HL-60 (cell line): ENCODE data around the gene GBP5.

Experiments
- DNase-seq, 2 experiments: peaks; one replicate each; pipeline ENCODE4 v3.0.0-alpha.2; 2010 to 2020; ENCODE audit warnings: low read depth in 1 of 2, low spot score in 1 of 2
- H3K27ac ChIP-seq: fragments of 250-450 bp; sonication (Bioruptor Pico); replicated peaks from 2 replicates; pipeline ENCODE4 v1.5.1; 2020; ENCODE audit warnings: mild to moderate bottlenecking, moderate library complexity
- H3K27me3 ChIP-seq: fragments of 250-450 bp; sonication (Bioruptor Pico); 2 replicates; pipeline ENCODE4 v1.5.1; 2021; ENCODE audit warnings: mild to moderate bottlenecking, moderate library complexity; ENCODE audit not compliant: insufficient read depth, poor library complexity, severe bottlenecking
- H3K4me3 ChIP-seq: replicated peaks from 2 replicates; pipeline ENCODE4 v1.5.1; 2011; ENCODE audit warnings: mild to moderate bottlenecking, control low read depth, low read length; ENCODE audit not compliant: insufficient read depth
- GABPA ChIP-seq: IDR thresholded peaks from 2 replicates; pipeline ENCODE4 v1.6.1; 2012; ENCODE audit warnings: low read depth
- POLR2AphosphoS5 ChIP-seq: IDR thresholded peaks from 2 replicates; pipeline ENCODE4 v1.6.1; 2012; ENCODE audit warnings: low read depth
- SPI1 ChIP-seq: IDR thresholded peaks from 2 replicates; pipeline ENCODE4 v1.6.1; 2012; ENCODE audit warnings: low read depth, mild to moderate bottlenecking, borderline replicate concordance
- TF ChIP-seq, protein P1 (sequence below): IDR thresholded peaks from one replicate; pipeline ENCODE4 v1.5.1; 2011; ENCODE audit warnings: low read length, control low read depth, inconsistent platforms; ENCODE audit not compliant: insufficient read depth
- TF ChIP-seq, protein P2 (sequence below): IDR thresholded peaks from 2 replicates; pipeline ENCODE4 v1.6.1; 2012; ENCODE audit warnings: low read depth; ENCODE audit not compliant: insufficient replicate concordance

The GBP5 gene

DNA sequence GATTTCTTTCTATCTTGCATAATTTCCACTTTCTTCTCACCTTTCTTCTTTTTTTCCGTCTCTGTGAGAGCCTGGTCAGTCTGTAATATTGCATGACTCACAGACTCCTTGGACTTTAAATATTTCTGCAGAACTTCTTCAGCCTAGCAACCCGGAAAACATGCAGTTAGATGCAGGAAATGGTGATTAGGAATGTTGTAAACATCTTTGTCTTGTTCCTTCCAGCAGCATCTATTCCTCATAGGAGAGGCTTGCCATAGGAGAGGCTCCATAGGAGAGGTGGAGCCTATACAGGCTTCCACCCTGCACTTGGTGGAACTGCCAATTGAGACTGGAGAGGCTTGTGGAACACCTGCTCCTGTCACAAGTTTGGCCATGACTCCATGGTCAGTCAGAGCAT lies 10.0 kb downstream of the GBP5 start:
- Histone ChIP-seq H3K27ac (no peak overlapping the region), H3K27me3 (no peaks in the 10 kb centered on the region), H3K4me3 (no peak overlapping the region)
- TF ChIP-seq, protein P1, sequence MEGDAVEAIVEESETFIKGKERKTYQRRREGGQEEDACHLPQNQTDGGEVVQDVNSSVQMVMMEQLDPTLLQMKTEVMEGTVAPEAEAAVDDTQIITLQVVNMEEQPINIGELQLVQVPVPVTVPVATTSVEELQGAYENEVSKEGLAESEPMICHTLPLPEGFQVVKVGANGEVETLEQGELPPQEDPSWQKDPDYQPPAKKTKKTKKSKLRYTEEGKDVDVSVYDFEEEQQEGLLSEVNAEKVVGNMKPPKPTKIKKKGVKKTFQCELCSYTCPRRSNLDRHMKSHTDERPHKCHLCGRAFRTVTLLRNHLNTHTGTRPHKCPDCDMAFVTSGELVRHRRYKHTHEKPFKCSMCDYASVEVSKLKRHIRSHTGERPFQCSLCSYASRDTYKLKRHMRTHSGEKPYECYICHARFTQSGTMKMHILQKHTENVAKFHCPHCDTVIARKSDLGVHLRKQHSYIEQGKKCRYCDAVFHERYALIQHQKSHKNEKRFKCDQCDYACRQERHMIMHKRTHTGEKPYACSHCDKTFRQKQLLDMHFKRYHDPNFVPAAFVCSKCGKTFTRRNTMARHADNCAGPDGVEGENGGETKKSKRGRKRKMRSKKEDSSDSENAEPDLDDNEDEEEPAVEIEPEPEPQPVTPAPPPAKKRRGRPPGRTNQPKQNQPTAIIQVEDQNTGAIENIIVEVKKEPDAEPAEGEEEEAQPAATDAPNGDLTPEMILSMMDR, result no peak
- no peak for TF ChIP-seq GABPA
- no peak for TF ChIP-seq SPI1
- TF ChIP-seq, protein P2, sequence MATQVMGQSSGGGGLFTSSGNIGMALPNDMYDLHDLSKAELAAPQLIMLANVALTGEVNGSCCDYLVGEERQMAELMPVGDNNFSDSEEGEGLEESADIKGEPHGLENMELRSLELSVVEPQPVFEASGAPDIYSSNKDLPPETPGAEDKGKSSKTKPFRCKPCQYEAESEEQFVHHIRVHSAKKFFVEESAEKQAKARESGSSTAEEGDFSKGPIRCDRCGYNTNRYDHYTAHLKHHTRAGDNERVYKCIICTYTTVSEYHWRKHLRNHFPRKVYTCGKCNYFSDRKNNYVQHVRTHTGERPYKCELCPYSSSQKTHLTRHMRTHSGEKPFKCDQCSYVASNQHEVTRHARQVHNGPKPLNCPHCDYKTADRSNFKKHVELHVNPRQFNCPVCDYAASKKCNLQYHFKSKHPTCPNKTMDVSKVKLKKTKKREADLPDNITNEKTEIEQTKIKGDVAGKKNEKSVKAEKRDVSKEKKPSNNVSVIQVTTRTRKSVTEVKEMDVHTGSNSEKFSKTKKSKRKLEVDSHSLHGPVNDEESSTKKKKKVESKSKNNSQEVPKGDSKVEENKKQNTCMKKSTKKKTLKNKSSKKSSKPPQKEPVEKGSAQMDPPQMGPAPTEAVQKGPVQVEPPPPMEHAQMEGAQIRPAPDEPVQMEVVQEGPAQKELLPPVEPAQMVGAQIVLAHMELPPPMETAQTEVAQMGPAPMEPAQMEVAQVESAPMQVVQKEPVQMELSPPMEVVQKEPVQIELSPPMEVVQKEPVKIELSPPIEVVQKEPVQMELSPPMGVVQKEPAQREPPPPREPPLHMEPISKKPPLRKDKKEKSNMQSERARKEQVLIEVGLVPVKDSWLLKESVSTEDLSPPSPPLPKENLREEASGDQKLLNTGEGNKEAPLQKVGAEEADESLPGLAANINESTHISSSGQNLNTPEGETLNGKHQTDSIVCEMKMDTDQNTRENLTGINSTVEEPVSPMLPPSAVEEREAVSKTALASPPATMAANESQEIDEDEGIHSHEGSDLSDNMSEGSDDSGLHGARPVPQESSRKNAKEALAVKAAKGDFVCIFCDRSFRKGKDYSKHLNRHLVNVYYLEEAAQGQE, result no peak
- no peak for TF ChIP-seq POLR2AphosphoS5
- no peak for DNase-seq

DNA sequence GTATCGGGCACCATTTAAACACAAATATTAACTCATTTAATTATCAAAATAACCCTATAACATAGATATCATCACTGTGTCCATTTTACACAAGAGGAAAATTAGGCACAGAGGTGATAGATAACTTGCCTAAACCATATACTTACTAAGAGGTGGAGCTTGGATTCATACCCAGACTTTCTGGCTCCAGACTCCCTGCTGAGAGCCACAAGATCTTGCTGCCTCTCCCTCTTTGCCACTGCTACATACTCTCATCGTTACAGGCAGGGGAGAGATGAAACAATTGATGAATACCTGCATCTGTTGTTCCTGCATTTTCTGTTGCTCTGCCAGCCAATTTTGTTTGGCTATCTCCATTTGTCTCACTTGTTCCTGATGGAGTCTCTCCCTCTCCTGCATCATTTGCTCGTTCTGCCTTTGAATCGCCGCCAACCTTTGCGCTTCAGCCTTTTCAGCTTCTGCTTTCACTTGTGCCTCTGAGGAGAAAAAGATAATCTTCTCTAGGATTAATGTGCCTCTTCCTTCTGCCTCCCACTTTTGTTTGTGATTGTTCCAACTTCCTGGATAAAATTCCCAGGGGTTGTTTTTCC lies 10.6 kb downstream of the GBP5 start:
- Histone ChIP-seq H3K27ac (no peak overlapping the region), H3K4me3 (no peak overlapping the region), H3K27me3 (no peaks in the 10 kb centered on the region)
- DNase-seq, result no peak
- TF ChIP-seq SPI1 (no peak), POLR2AphosphoS5 (no peak)
- TF ChIP-seq, protein P2, result no peak

DNA sequence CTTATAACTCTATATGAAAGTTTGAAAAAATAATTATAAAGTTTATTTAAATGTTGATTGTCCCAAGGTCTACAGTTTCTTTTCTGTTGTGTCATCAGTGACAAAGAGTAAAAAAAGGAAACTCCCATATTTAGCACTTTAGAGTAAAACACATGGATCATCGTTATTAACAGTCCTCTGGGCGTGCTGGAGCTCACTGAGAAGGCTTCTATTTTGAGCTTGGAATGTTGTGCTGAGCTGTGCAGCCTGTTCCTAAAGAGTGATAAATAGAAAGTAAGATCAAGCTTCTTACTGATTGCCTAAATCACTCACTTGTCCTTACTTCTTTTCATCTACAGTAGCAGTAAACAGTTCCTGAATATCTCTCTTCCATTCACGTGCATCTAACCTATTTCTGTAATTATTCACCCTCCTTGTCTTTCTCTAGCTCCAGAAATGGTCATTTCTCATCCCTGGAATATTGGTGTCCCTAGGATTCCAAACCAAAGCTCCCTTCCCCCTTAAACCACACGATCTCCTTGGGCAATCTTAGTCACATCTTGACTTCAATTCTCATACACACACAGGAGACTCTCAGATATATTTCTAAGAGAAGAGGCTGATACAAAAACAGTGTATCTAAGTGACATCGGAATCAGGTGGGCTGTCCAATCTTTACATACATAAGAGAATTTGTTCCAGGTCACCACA lies 11.9 kb downstream of the GBP5 start:
- DNase-seq, result no peak
- H3K27ac ChIP-seq, result no peak overlapping the region
- H3K4me3 ChIP-seq, result no peak overlapping the region
- TF ChIP-seq GABPA (no peak), SPI1 (no peak), POLR2AphosphoS5 (no peak)
- TF ChIP-seq, protein P2, result no peak
- TF ChIP-seq, protein P1, result no peak
- H3K27me3 ChIP-seq, result no peaks in the 10 kb centered on the region
